HCT116 (cell line): ENCODE data around the gene PHACTR1. TPM values are rescaled to one million over a fixed set of nuclear protein-coding genes. Genes with fewer than 3 reads are reported as not detected.

ENCODE experiments used
- ATAC-seq: fragments of 200-7000 bp; cut with Tn5 transposase; 2 replicates; pipeline ENCODE4 v1.9.1; 2020; ENCODE audit warnings: mild to moderate bottlenecking, moderate library complexity
- BruUV-seq: library from RNA; stranded (reverse); fragments of 400-500 nt; replicated peaks from 2 replicates; lab custom pipeline; 2021; lab: Mats Ljungman, UMichigan
- CTCF ChIA-PET: fragments of 300-600 bp; sonication (Branson Sonifier 250); formaldehyde crosslinking; loops from one replicate; lab custom pipeline; 2021; ENCODE audit warnings: antibody characterized with exemption; lab: Charles Lee
- POLR2A ChIA-PET: fragments of 300-600, 350-600 bp; sonication (Branson Sonifier 250); formaldehyde crosslinking; loops from one replicate; lab custom pipeline; 2021; ENCODE audit warnings: antibody characterized with exemption; lab: Charles Lee
- RAD21 ChIA-PET, 2 experiments: fragments of 300-600 bp; sonication (Branson Sonifier 250); formaldehyde crosslinking; loops; one replicate each; lab custom pipeline; 2023; ENCODE audit warnings: low total read pairs in 2 of 2; ENCODE audit not compliant: uncharacterized antibody in 2 of 2, unreplicated experiment in 2 of 2, low non-redundant PET in 1 of 2; lab: Charles Lee
- DNase-seq: peaks from one replicate; pipeline ENCODE4 v3.0.0-alpha.2; 2010; ENCODE audit warnings: low read depth, low spot score
- H2AFZ ChIP-seq: fragments of 200-600 bp; shearing (Covaris generic), sonication (generic); 2 replicates; pipeline ENCODE4 v1.6.1; 2017; ENCODE audit warnings: low read depth, mixed run types, mixed read lengths, antibody characterized with exemption, low read length; ENCODE audit not compliant: poor library complexity, severe bottlenecking
- H3K27ac ChIP-seq: 2 replicates; pipeline ENCODE4 v1.5.1; 2012; ENCODE audit warnings: low read depth, low read length
- H3K27me3 ChIP-seq: fragments of 200-600 bp; sonication (generic); 2 replicates; pipeline ENCODE4 v1.6.1; 2016; ENCODE audit warnings: mixed run types, low read length, mixed read lengths; ENCODE audit not compliant: insufficient read depth
- H3K36me3 ChIP-seq, 2 experiments: fragments of 200-500 bp in 1 of 2; fragments of 200-600 bp in 1 of 2; sonication (Bioruptor generic) in 1 of 2; sonication (generic) in 1 of 2; 2 replicates each; pipeline versions ENCODE4 v1.5.1 to v1.6.1; 2014 to 2016; ENCODE audit warnings: low read length in 2 of 2, inconsistent platforms in 1 of 2, mixed read lengths in 1 of 2, mixed run types in 1 of 2; ENCODE audit not compliant: insufficient read depth in 2 of 2, control insufficient read depth in 1 of 2
- H3K4me1 ChIP-seq, 2 experiments: fragments of 200-600 bp in 1 of 2; sonication (generic) in 1 of 2; 2 replicates each; pipeline versions ENCODE4 v1.5.1 to v1.6.1; 2012 to 2017; ENCODE audit warnings: low read length in 2 of 2, inconsistent platforms in 1 of 2, mild to moderate bottlenecking in 1 of 2, mixed read lengths in 1 of 2, mixed run types in 1 of 2, moderate library complexity in 1 of 2; ENCODE audit not compliant: insufficient read depth in 2 of 2, control insufficient read depth in 1 of 2
- H3K4me2 ChIP-seq: fragments of 200-600 bp; sonication (generic); 2 replicates; pipeline ENCODE4 v1.6.1; 2017; ENCODE audit warnings: mixed run types, low read length, mixed read lengths
- H3K4me3 ChIP-seq, 2 experiments: fragments of 200-600 bp in 1 of 2; sonication (generic) in 1 of 2; replicated peaks in 1 of 2; 2 replicates each; pipeline ENCODE4 v1.5.1; 2011 to 2016; ENCODE audit warnings: low read length in 2 of 2, control low read depth in 1 of 2, low read depth in 1 of 2, mild to moderate bottlenecking in 1 of 2, mixed read lengths in 1 of 2, mixed run types in 1 of 2
- H3K79me2 ChIP-seq: fragments of 200-600 bp; sonication (generic); 2 replicates; pipeline ENCODE4 v1.6.1; 2017; ENCODE audit warnings: mild to moderate bottlenecking, mixed run types, low read length, moderate library complexity, mixed read lengths; ENCODE audit not compliant: insufficient read depth
- H3K9ac ChIP-seq: fragments of 200-600 bp; sonication (generic); 2 replicates; pipeline ENCODE4 v1.6.1; 2016; ENCODE audit warnings: low read length, mixed read lengths
- H3K9me2 ChIP-seq: fragments of 200-600 bp; sonication (generic), shearing (Covaris generic); 2 replicates; pipeline ENCODE4 v1.6.1; 2017; ENCODE audit warnings: mixed run types, mild to moderate bottlenecking, moderate library complexity; ENCODE audit not compliant: insufficient read depth
- H3K9me3 ChIP-seq, 2 experiments: fragments of 200-500 bp in 1 of 2; fragments of 200-600 bp in 1 of 2; sonication (Bioruptor generic) in 1 of 2; sonication (generic) in 1 of 2; 2 replicates each; pipeline ENCODE4 v1.6.1; 2014 to 2017; ENCODE audit warnings: low read length in 2 of 2, mixed read lengths in 2 of 2, inconsistent platforms in 1 of 2, low read depth in 1 of 2, mild to moderate bottlenecking in 1 of 2, mixed run types in 1 of 2, moderate library complexity in 1 of 2; ENCODE audit not compliant: control insufficient read depth in 1 of 2, insufficient read depth in 1 of 2
- H4K20me1 ChIP-seq: fragments of 200-600 bp; sonication (generic), shearing (Covaris generic); 2 replicates; pipeline ENCODE4 v1.6.1; 2017; ENCODE audit warnings: mixed run types, mild to moderate bottlenecking, moderate library complexity; ENCODE audit not compliant: insufficient read depth
- CEBPB ChIP-seq: IDR thresholded peaks from 2 replicates; pipeline ENCODE4 v1.6.1; 2012; ENCODE audit warnings: low read depth
- EGR1 ChIP-seq: IDR thresholded peaks from 2 replicates; pipeline ENCODE4 v1.6.1; 2012; ENCODE audit warnings: low read depth
- ELF1 ChIP-seq: IDR thresholded peaks from 2 replicates; pipeline ENCODE4 v1.6.1; 2012; ENCODE audit warnings: low read depth, borderline replicate concordance
- EZH2 ChIP-seq: fragments of 200-600 bp; sonication (generic); IDR thresholded peaks from 2 replicates; pipeline ENCODE4 v1.6.1; 2017; ENCODE audit warnings: antibody characterized with exemption, mixed run types
- EZH2phosphoT487 ChIP-seq: fragments of 200-600 bp; IDR thresholded peaks from 2 replicates; pipeline ENCODE4 v1.6.1; 2018; ENCODE audit warnings: antibody characterized with exemption, borderline replicate concordance
- FOSL1 ChIP-seq: IDR thresholded peaks from 2 replicates; pipeline ENCODE4 v1.6.1; 2012; ENCODE audit warnings: low read depth
- JUND ChIP-seq: IDR thresholded peaks from 2 replicates; pipeline ENCODE4 v1.6.1; 2012
- POLR2A ChIP-seq: IDR thresholded peaks from 2 replicates; pipeline ENCODE4 v1.7.0; 2011; ENCODE audit warnings: borderline replicate concordance; ENCODE audit not compliant: insufficient read depth, insufficient read length; ENCODE audit errors: extremely low read depth
- POLR2AphosphoS5 ChIP-seq: IDR thresholded peaks from 2 replicates; pipeline ENCODE4 v1.6.1; 2011; ENCODE audit warnings: mild to moderate bottlenecking, low read depth, low read length, moderate library complexity
- SIN3A ChIP-seq: IDR thresholded peaks from 2 replicates; pipeline ENCODE4 v1.6.1; 2012; ENCODE audit warnings: low read depth
- SRF ChIP-seq: IDR thresholded peaks from 2 replicates; pipeline ENCODE4 v1.6.1; 2012; ENCODE audit warnings: low read depth
- TCF7L2 ChIP-seq: IDR thresholded peaks from 2 replicates; pipeline ENCODE4 v1.7.0; 2011; ENCODE audit warnings: borderline replicate concordance, inconsistent platforms; ENCODE audit not compliant: insufficient read depth, insufficient read length; ENCODE audit errors: extremely low read depth
- ZNF274 ChIP-seq: fragments of 200-500 bp; sonication (Bioruptor generic); IDR thresholded peaks from 2 replicates; pipeline ENCODE4 v1.6.1; 2014; ENCODE audit warnings: mild to moderate bottlenecking, low read depth, low read length, inconsistent platforms
- intact Hi-C: fragments of 100-400 bp; cut with micrococcal nuclease; formaldehyde crosslinking; loops from 2 replicates; pipeline ENCODE4 v1.10.0; 2022
- total RNA-seq: library from RNA; stranded (reverse); gene quantifications from one replicate; pipeline ENCODE4 v1.2.1, GENCODE V29; 2021; ENCODE audit not compliant: unreplicated experiment
- TF ChIP-seq, protein P1 (sequence below): IDR thresholded peaks from 2 replicates; pipeline ENCODE4 v1.6.1; 2011; ENCODE audit warnings: mild to moderate bottlenecking, low read length, moderate library complexity; ENCODE audit not compliant: insufficient replicate concordance; ENCODE audit errors: extremely low read depth
- TF ChIP-seq, protein P2 (sequence below): IDR thresholded peaks from 2 replicates; pipeline ENCODE4 v1.6.1; 2012; ENCODE audit warnings: low read depth
- TF ChIP-seq, protein P3 (sequence below): IDR thresholded peaks from 2 replicates; pipeline ENCODE4 v1.6.1; 2012
- TF ChIP-seq, protein P4 (sequence below), 3 experiments: fragments of 200-600 bp in 1 of 3; sonication (generic) in 1 of 3; IDR thresholded peaks in 2 of 3; conservative IDR thresholded peaks in 1 of 3; 2 replicates each; pipeline ENCODE4 v1.5.1; 2012 to 2017; ENCODE audit warnings: low read depth in 2 of 3, low read length in 2 of 3, antibody characterized with exemption in 1 of 3, borderline replicate concordance in 1 of 3, control low read depth in 1 of 3, mild to moderate bottlenecking in 1 of 3, mixed read lengths in 1 of 3, mixed run types in 1 of 3, moderate library complexity in 1 of 3; ENCODE audit not compliant: insufficient read depth in 1 of 3

The PHACTR1 gene
- total RNA-seq, 1 experiment from 2014 or later = 0.17 TPM

DNA sequence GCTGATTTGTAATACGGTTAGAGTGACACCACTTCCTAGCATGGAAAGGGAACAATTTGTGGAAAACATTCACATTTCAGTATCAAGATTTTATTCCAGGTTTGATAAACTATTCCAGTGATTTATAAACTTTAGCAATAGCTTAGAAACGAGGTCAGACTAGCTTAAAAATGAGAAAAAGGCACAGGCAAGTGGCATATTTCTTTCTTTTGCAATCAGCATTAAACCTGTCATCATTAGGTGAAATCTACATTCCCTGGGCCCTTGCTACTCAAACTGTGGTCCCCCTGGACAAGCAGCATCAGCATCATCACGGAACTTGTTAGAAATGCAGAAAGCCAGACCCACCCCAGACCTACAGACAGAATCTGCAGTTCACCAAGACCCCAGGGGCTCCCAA, 581.9 kb downstream of the PHACTR1 start:
- RAD21 ChIA-PET = no interaction called here
- POLR2A ChIA-PET = no interaction called here
- ATAC-seq (no peak), DNase-seq (no peak)
- H3K9me3 ChIP-seq = no peaks in the 10 kb centered on the region
- H3K27me3 ChIP-seq = no peaks in the 10 kb centered on the region
- no peak overlapping the region for H3K4me3 ChIP-seq
- H3K9ac ChIP-seq = no peak overlapping the region
- intact Hi-C loops = no loop called here
- H2AFZ ChIP-seq = no peak overlapping the region
- no peak for TF ChIP-seq ZNF274
- TF ChIP-seq, protein P1, sequence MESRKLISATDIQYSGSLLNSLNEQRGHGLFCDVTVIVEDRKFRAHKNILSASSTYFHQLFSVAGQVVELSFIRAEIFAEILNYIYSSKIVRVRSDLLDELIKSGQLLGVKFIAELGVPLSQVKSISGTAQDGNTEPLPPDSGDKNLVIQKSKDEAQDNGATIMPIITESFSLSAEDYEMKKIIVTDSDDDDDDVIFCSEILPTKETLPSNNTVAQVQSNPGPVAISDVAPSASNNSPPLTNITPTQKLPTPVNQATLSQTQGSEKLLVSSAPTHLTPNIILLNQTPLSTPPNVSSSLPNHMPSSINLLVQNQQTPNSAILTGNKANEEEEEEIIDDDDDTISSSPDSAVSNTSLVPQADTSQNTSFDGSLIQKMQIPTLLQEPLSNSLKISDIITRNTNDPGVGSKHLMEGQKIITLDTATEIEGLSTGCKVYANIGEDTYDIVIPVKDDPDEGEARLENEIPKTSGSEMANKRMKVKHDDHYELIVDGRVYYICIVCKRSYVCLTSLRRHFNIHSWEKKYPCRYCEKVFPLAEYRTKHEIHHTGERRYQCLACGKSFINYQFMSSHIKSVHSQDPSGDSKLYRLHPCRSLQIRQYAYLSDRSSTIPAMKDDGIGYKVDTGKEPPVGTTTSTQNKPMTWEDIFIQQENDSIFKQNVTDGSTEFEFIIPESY = no peak
- no peak for TF ChIP-seq POLR2AphosphoS5
- TF ChIP-seq POLR2A = no peak
- no peak for TF ChIP-seq EZH2
- no peak for TF ChIP-seq FOSL1
- no peak for TF ChIP-seq SIN3A
- TF ChIP-seq, protein P2, sequence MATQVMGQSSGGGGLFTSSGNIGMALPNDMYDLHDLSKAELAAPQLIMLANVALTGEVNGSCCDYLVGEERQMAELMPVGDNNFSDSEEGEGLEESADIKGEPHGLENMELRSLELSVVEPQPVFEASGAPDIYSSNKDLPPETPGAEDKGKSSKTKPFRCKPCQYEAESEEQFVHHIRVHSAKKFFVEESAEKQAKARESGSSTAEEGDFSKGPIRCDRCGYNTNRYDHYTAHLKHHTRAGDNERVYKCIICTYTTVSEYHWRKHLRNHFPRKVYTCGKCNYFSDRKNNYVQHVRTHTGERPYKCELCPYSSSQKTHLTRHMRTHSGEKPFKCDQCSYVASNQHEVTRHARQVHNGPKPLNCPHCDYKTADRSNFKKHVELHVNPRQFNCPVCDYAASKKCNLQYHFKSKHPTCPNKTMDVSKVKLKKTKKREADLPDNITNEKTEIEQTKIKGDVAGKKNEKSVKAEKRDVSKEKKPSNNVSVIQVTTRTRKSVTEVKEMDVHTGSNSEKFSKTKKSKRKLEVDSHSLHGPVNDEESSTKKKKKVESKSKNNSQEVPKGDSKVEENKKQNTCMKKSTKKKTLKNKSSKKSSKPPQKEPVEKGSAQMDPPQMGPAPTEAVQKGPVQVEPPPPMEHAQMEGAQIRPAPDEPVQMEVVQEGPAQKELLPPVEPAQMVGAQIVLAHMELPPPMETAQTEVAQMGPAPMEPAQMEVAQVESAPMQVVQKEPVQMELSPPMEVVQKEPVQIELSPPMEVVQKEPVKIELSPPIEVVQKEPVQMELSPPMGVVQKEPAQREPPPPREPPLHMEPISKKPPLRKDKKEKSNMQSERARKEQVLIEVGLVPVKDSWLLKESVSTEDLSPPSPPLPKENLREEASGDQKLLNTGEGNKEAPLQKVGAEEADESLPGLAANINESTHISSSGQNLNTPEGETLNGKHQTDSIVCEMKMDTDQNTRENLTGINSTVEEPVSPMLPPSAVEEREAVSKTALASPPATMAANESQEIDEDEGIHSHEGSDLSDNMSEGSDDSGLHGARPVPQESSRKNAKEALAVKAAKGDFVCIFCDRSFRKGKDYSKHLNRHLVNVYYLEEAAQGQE = no peak
- no peak for TF ChIP-seq ELF1
- TF ChIP-seq, protein P3, sequence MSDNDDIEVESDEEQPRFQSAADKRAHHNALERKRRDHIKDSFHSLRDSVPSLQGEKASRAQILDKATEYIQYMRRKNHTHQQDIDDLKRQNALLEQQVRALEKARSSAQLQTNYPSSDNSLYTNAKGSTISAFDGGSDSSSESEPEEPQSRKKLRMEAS = no peak
- TF ChIP-seq JUND = no peak
- TF ChIP-seq TCF7L2 = no peak
- no peak for TF ChIP-seq EGR1
- TF ChIP-seq EZH2phosphoT487 = no peak
- no peak for TF ChIP-seq SRF
- TF ChIP-seq CEBPB = no peak
- TF ChIP-seq, protein P4, sequence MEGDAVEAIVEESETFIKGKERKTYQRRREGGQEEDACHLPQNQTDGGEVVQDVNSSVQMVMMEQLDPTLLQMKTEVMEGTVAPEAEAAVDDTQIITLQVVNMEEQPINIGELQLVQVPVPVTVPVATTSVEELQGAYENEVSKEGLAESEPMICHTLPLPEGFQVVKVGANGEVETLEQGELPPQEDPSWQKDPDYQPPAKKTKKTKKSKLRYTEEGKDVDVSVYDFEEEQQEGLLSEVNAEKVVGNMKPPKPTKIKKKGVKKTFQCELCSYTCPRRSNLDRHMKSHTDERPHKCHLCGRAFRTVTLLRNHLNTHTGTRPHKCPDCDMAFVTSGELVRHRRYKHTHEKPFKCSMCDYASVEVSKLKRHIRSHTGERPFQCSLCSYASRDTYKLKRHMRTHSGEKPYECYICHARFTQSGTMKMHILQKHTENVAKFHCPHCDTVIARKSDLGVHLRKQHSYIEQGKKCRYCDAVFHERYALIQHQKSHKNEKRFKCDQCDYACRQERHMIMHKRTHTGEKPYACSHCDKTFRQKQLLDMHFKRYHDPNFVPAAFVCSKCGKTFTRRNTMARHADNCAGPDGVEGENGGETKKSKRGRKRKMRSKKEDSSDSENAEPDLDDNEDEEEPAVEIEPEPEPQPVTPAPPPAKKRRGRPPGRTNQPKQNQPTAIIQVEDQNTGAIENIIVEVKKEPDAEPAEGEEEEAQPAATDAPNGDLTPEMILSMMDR (IDR thresholded peaks at IDR 0.05 in 2 of 3, conservative IDR thresholded peaks at IDR 0.05 in 1 of 3; ENCODE audit: borderline replicate concordance in 1 of 3, insufficient read depth in 1 of 3, low read depth in 2 of 3, low read length in 2 of 3) = no peak
- H3K9me2 ChIP-seq = no peaks in the 10 kb centered on the region
- no peaks in the 10 kb centered on the region for H3K79me2 ChIP-seq
- peaks cover 0 to 5% of the 10 kb centered on the region in 2 experiments; a peak in 1 of 4 replicates for H3K36me3 ChIP-seq
- H4K20me1 ChIP-seq = no peaks in the 10 kb centered on the region
- CTCF ChIA-PET = no interaction called here
- peaks cover 0 to 8% of the 10 kb centered on the region in 2 experiments; a peak in 2 of 4 replicates for H3K4me1 ChIP-seq
- no TSS peak for BruUV-seq
- no peak overlapping the region for H3K4me2 ChIP-seq
- no peak overlapping the region for H3K27ac ChIP-seq
